ENCODE data around the gene HIC1.
A peak's percentile ranks its signal among the peaks of the same experiment; 100 is the strongest.
"Not testable (repeated sequence)": the region's sequence is repeated elsewhere in the genome, so short reads cannot be mapped to it uniquely, and the experiment has no call there.

HIC1 gene, protein sequence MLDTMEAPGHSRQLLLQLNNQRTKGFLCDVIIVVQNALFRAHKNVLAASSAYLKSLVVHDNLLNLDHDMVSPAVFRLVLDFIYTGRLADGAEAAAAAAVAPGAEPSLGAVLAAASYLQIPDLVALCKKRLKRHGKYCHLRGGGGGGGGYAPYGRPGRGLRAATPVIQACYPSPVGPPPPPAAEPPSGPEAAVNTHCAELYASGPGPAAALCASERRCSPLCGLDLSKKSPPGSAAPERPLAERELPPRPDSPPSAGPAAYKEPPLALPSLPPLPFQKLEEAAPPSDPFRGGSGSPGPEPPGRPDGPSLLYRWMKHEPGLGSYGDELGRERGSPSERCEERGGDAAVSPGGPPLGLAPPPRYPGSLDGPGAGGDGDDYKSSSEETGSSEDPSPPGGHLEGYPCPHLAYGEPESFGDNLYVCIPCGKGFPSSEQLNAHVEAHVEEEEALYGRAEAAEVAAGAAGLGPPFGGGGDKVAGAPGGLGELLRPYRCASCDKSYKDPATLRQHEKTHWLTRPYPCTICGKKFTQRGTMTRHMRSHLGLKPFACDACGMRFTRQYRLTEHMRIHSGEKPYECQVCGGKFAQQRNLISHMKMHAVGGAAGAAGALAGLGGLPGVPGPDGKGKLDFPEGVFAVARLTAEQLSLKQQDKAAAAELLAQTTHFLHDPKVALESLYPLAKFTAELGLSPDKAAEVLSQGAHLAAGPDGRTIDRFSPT

DNA sequence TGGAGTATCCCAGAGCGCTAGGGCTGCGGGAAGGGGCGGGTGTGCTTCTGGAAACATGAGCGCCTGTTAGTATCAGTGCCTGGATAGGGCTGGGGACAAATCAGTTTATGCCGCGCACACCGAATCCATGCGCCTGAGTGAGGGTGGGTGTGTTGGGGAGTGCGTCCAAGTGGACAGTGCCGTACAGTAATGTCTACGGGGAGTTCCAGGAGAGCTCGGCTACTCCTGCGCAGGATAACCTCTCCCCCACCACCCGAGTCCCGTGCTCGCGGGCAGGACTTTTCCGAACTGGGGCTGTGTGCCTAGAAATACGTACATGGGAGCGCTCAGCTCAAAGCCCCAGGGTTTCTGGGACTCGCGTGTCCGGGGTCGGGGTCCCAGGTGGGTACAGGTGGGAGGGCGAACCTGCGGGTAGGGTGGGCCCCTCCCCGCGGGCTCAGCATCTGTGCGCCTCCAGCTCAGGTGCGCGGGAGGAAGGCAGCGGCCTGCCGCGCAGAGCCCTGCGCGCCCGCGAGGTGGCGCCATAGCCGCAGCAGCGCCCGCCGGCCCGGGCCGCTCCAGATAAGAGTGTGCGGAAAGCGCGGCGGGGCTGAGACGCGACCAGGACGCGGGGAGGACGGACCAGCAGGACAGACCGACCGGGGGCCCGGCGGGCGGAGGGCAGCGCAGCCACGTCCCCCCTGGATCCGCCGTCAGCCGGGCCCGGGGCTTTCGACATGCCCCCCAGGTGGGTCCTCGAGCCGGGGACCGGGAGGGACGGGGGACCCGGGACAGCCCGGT, at the start of gene HIC1:
Gene HIC1, plus strand, starts transcription at position 592 of the 780 bp plus-strand sequence. CDS start 1,588 bp downstream, outside the sequence.
- peak; percentile 76 for DNase-seq

DNA sequence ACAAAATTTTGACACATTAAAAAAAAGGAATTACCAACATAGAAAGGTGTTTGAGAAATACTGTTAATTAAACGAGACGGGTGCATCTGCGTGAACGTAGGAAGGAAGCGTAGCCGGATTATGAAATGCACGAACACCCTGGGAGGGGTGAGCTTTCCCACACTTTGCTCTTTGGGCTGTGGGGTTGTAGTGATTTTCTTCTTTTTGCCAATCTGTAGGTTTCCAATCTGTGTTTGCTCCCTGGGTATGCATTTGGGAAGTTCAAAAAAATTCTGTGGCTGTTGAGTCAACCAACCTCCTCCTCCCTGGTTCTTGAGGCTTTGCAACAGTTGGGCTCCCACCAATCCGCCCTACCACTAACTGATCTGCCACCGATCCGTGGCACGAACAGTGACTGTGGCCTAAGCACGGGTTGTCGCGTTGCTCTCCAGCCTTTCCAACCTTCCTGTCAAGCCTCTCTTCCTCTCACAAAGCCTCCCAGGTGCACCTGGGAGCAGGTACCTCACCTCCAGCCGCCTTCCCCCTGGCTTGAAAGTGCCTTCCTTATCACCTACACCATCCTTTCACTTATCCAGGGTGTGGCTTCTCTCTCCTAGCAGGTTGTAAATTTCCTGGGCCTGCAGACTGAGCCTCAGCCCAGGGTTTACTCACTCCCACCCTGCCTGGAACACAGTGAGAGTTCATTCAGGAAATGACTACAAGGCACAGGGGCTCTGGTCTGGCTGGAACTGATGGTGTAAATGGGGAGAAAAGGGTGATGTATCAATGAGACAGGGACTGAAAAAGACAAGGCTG, 46.4 kb upstream of the HIC1 start:
- no peak for DNase-seq

DNA sequence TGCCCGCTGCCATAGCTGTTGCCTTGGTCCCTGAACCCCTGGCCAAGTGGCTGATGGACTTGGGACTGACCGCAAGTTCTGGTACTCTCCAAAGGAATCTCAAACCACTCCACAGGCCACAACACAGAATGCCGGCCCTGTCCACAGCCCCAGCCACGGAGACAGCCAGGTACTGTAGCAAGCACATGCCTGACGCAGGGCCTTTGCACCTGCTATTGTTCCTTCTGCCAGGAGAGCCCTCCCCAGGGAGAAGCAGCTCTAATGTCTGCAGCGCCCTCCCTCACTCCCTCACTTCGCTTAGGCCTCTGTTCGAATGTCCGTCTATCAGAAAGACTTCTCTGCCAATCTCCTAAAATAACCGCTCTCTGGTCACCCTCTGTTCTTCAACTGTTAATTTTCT, 45.2 kb upstream of the HIC1 start:
- no peak for DNase-seq

DNA sequence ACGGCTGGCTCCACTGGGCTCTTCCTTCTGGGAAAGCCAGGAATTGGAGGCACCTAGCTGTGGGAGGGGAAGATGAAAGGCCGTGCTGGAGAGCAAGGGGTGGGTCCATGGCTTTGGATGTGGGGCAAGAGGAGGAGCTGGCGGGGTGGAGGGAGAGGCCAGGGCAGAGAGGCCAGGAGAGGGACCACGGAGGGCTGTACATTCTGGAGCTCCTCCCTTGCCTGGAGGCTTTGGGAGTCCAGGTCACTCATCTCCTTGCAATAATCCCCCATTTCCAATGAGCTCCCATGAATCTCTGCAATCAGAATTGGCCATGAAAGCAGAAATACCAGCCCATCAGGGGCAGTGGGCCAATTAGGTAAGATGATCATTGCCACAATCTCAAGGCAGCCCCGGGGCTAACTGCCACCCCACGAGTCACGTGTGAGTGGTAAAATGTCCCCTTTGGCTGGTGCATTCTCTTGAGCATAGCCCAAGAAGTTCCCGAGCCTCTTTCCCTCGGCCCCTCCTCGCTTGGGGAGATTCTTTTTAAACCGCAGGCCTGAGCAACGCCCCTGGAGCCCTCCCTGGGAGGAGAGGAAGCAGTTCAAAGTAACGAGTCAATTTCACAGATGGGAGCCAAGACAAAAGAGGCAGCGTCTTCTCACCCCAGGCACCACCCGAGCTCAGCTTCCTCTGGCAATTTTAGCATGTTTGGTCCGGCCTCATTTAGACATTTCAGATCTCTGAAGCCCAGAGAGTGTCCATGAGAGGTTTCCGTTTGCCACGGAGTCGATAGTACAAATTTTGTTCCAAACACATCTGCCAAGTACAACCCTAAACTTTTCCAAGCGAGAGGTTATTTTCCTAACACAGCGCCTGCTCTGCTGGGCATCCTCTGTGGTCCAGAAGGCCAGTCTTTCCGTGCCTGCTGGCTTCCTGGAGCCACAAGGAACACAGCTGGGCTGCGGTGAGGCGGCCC, 43.2 kb upstream of the HIC1 start:
- no peak for DNase-seq

DNA sequence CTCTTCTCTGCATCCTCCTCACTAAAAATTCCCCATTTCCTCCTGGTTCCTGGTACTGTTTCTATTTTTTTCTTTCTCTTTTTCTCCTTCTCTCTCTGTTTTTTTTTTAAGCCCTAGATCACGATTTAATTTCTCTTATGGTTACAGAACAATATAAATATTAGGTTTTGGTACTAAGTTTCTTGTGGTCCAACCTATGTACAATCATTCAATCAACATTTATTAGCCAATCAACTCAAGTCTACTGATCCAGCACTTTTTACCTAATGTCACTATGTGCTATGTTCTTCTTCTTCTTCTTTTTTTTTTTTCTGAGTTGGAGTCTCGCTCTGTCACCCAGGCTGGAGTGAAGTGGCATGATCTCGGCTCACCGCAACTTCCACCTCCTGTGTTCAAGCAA, 42.4 kb upstream of the HIC1 start:
- no peak for DNase-seq

DNA sequence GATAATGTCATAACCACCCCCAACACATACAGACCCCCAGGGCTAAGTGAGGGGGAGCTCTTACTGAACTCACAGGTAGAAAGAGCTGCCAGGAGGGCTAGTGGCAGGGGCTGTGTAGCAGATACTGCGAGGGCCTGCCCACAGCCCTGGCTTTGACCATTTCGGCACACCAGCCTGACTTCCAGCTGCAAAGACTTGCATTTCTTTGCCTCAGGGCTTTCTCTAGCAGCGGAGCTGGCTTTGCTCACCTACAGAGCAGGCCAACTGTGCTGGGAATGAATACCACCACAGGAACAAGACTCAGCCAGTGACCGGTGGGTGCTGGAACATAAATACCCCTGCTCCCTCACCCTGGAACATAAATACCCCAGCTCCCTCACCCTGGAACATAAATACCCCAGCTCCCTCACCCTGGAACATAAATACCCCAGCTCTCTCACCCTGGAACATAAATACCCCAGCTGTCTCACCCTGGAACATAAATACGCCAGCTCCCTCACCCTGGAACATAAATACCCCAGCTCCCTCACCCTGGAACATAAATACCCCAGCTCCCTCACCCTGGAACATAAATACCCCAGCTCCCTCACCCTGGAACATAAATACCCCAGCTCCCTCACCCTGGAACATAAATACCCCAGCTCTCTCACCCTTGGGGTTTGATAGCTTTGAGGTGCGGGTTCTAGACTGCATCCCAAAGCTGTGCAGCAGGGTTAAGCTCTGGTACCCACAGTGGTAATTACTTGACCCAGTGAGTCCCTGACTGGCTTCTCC, 41.5 kb upstream of the HIC1 start:
- DNase-seq, result not testable (repeated sequence)

DNA sequence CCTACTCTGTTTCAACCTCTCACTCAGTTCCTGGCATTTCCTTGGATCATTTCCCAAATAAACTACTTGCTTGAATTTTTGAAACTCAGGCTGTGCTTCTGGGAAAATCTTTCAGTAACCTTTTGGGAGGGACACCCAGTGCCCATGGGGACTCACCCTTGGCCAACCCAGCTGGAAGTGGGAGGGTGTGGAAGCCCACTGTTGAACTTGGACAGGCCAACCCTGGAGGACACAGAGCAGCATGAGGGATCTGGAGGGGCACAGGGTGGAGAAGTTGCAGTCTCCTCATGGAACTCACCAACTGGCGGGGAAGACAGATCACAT, 40.9 kb upstream of the HIC1 start:
- no peak for DNase-seq

DNA sequence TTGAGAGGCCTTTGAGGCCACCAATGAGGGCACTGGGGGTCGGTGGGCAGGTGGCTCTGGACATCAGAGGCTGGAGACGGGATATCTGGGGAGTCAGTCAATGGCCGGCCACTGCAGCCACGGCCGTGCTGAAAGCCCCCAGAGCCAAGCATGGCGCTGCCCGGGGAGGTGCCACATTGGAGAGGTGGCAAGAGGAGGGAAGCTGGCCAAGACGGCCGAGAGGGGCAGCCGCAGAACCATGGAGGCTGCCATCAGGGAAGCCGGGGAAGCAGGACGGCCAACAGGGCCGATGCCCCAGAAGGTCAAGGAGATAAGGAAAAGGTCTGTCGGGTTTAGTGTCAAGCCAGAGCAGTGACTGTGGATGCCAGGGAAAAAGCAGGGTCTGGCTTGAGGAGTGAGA, 39.6 kb upstream of the HIC1 start:
- no peak for DNase-seq

DNA sequence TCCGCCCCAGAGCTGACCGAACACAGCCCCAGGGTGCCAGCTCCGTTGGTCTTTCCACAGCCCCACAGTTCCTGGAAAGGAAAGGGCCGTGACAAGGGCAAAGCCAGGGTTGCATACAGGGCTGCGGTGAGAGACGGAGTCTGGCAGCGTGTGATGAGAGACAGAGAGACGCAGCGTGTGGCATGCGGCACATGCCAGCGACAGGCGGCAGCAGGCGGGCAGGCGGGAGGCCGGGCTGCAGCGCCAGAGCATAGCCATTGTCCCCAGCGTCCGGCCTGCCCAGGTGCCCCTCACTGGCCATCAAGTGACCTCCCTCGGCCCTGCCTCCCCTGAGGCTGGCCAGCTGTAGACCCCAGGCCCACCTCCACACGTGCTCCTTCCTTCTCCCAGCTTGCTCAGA, 38.4 kb upstream of the HIC1 start:
- DNase-seq, result no peak

DNA sequence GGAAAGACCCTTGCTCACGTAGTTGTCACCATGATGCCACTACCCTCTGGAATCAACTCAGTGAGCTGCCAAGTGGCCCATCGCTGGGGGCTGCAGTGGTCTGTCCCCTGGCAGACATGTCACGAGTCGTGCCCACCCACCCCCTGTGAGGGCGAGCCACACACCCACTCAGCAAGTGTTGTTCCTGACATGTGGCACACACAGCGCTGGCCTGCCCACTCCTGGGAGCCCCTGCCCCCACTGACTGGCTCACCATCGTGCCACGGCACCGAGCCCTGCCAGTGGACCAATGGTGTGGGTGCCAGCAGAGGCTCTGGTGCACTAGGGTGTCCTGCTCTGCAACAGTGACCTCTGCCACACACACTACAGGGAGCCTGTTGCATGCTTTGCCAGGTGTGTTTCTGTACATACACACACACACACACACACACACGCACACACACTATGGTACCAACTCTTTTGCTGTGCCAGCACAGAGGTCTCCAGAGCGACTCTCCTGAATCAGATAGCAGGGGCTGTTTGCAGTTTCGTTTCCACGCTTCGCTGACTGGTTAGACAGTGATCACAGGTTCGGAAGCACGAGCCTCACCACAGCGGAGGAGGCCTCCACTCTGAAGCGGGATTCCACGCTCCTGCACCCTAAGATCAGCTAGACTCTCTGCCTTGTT, 37.5 kb upstream of the HIC1 start:
- DNase-seq, result no peak

DNA sequence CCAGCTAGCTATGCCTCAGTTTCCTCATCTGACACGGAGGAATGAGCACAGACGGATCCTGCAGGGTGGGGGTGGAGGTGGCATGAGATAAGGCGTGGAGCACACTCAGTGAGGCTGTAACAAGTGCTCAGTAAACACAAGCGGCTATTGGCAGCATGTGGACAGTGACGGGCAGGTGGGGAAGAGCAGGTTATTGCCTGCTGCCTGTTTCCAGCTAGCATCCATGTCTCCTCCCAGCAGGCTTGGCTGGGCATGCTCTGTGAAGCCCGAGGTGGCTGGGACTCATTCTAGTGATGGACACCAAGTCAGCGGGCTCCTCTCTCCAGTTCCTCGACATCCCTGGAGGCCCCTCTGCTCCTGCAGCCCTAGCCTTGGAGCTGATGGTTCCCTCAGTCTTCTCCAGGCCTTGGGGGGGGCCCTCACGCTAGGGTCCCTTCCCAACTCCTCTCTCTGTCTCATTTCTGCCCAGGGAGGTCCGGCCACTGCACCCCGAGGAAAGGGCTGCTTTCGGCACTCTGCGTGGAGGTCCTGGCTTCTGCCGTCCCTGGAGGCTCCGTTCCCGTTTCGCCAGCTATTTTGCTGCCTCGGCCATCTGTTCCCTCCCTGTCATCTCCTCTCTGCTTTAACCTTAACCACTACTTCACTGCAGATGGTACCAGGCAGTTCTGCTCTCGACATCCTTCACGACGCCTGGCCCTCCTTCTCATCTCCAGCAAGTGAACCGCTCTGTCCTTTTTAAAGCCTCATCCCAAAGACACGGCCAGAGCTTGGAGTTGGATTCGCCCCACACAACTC, 36.0 kb upstream of the HIC1 start:
- DNase-seq, result no peak

DNA sequence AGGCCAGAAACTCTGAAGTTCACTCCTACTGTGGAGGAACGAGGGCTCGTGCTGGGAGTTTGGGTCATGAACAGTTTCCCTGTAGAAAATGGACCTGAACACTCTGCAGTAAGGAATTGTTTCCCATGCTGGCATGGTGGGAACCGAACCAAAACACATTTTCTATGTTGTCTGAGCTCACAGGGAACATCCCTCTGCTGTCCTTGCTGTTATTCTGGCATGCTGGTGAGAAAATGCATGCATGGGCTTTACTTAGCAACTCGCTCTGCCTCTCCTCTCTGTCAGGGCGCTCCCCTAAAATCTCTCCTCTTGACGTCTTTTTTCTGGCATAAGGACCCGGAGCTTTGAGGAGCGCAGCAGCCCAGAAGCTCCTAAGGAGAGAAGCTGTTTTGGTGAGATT, 35.2 kb upstream of the HIC1 start:
- no peak for DNase-seq

DNA sequence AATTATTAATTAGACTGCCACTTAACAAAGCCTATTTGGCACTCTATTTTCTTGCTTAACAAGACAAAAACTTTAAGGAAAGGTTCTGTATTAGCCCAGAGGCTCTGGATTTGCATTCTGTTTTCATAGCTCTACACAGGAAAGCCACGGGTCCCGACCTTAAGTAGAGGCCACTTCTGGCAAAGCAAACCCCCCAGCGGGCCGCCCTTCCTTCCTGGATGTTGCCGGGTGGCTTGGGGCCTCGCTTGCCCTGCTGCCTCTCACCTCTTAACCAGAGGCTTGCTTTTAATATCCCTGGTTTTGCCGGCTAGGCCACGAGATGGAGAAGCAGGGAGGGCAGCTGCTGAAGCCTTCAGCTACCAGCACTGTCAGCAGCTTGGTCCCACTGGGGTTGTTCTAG, 34.2 kb upstream of the HIC1 start:
- no peak for DNase-seq

DNA sequence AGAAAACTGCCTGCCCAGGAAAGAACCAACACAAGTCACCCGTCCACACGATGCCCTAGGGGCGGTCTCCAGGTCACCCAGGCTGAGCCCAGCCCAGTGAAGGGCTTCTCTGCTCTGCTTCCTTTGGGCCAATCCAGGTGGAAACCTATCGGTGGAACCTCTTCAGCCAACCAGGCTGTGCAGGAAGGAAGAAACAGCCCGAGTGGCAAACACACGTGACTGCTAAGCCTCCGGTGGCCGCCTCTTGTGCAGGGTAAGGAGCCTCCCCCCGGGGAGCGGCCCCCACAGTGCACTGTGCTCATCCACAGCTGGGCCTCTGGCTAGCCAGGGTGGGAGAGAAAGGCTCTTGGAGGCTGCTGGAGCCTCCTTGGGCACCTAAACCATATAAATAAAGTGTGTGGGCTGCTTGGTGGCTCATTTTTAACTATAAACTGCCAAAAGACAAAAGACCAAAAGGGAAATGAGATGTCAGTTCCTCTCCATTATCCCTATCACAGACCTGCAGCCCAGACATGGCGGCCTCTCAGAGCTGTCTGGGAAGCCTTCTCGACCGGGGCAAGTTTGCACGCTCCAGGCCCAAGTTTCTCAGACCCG, 32.2 kb upstream of the HIC1 start:
- DNase-seq, result no peak

DNA sequence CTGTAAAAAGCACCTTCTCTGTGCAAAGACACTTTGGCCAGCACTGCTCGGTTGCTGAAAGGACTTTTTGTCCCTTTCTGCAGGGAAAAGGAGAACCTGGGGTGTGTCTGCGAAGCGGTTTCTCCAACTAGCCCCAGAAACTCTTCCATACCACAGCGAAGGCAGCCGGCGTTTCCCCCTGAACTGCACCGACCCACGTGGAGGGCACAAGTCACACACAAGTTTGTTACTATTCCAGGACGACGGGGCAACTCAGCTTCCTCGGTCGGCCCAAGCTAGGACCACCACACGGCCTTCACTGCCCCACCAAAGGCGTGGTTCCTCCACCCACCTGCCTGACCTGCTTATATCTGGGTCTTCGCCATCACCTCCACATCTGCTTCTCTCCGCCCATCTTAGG, 31.6 kb upstream of the HIC1 start:
- DNase-seq, result no peak

DNA sequence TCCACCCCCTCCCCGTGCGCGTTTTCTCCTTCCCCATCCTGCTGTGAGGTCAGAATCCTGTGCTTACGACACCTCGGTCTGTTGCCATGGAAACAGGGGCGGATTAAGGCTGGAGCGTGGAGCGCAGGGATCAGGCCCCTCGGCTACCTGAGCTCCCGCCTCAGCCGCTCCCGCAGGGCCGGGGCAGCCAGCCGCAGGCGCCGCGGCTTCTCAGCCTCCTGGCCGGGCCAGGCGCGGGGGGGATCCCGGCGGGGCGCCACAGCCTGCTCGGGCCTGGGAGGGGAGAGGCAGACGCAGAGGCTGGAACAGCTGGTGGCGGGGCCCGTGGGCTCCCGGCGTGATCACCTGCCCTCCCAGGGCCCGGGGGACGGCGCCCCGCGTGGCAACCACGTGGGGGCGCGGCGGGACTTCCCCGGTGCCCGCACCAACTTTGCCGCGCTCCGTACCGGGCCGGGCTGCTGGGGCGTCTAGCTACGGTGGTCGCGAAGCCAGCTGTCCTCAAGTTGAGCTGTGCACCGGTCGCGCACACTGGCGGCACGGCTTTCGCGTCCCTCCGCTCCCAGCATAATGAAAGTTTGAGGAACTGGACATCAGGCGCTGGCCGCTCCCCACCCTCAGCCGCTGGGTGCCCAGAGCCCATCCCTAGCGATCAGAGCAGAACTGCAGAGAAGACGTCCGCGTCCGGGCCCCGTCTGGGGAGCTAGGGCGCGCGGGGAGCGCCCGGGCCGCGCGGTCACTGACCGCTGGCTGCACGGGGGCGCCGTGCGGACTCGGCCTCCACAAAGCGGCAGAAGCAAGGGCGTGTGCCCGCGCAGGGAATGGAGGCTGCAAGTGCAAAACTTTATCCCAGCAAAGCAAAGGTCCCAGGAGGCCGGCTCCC, 31.0 kb upstream of the HIC1 start:
- no peak for DNase-seq

DNA sequence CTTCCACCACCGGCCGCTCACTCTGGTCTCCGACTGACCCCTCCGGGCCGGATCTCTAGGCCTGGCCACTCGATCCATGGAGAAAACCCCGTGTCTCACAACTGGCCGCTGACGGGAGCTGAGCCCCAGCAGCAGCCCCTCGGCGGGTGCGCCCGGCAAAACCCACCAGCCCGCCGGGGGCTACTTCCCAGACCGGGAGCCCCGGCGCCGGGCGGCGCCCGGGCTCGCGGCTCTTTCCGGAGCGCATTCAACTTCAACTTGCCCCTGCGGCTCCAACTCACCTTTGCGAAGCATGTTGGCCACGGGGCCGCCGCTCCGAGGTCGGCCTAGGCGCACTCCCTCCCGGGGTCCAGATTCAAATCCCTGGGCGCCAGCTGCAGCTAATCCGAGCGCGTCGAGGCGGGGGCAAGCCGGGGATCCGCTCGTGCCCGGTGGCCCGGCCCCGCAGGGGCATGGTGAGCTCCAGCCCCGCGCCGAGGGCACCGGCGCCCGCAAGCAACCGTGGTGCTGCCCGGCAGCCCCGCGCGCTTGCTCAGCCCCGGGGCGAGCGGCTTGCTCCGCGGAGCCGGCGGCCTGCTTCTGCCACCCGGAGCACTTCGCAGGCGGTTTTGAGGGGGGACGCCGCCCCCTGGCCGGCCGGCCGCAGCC, 30.2 kb upstream of the HIC1 start:
- no peak for DNase-seq

DNA sequence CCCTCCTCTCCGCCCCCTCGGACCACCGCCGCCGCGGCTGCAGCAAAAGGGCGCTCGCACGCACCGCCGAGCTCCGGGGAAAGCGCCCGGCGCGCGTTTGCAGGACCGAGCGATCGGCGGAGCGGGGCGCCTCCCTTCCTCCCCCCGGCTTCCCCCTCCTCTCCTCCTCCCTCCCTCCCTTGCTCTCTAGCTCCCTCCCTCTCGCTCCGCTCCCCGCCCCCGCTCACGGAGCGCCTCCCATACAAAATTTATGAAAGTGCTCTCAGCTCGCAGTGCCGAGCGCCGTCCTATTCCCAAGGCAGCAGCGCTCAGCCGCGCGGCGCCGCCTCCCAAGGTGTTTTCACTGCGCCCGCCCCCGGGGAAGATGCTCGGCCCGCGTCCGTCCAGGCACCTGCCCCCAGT, 29.7 kb upstream of the HIC1 start, which contains the start of gene RTN4RL1:
Gene RTN4RL1, minus strand, starts transcription at position 115 of the 402 bp plus-strand sequence. CDS start 469 bp downstream, outside the sequence.
- peak; percentile 76 for DNase-seq

All from activated effector memory CD4-positive, alpha-beta T cell treated with Interleukin-2 at 50 U/mL for 16 hours (primary cell).